CD14-positive monocyte (primary cell): Measurements from ENCODE around the gene ADH5. TPM values are rescaled to one million over a fixed set of nuclear protein-coding genes. Genes with fewer than 3 reads are reported as not detected.
A peak's percentile ranks its signal among the peaks of the same experiment; 100 is the strongest.

ENCODE experiments used
- DNase-seq, 3 donors: peaks; one replicate each; pipeline ENCODE4 v3.0.0-alpha.2; 2011 to 2022
- H2AFZ ChIP-seq: 2 replicates; pipeline ENCODE4 v1.6.0; 2012; ENCODE audit warnings: mild to moderate bottlenecking, low read depth, low read length, inconsistent platforms; ENCODE audit not compliant: insufficient read depth, poor library complexity, severe bottlenecking
- H3K27ac ChIP-seq, 2 donors: 1 replicate in 1 of 2; 2 replicates in 1 of 2; pipeline ENCODE4 v1.5.1; 2012 to 2013; ENCODE audit warnings: low read length in 2 of 2, control low read depth in 1 of 2, inconsistent platforms in 1 of 2, low read depth in 1 of 2, mild to moderate bottlenecking in 1 of 2
- H3K27me3 ChIP-seq, 2 donors: one replicate each; pipeline versions ENCODE4 v1.6.0 to v1.6.1; 2011 to 2013; ENCODE audit warnings: low read length in 2 of 2; ENCODE audit not compliant: control insufficient read depth in 2 of 2, insufficient read depth in 2 of 2
- H3K36me3 ChIP-seq, 2 donors: replicated peaks in 1 of 2; 1 replicate in 1 of 2; 2 replicates in 1 of 2; pipeline versions ENCODE4 v1.5.1 to v1.6.1; 2012 to 2013; ENCODE audit warnings: low read length in 2 of 2, control low read depth in 1 of 2, inconsistent platforms in 1 of 2, mild to moderate bottlenecking in 1 of 2; ENCODE audit not compliant: insufficient read depth in 2 of 2, control insufficient read depth in 1 of 2
- H3K4me1 ChIP-seq, 2 donors: 1 replicate in 1 of 2; 2 replicates in 1 of 2; pipeline versions ENCODE4 v1.5.1 to v1.6.1; 2012 to 2013; ENCODE audit warnings: low read length in 2 of 2, control low read depth in 1 of 2, inconsistent platforms in 1 of 2, mild to moderate bottlenecking in 1 of 2, moderate library complexity in 1 of 2; ENCODE audit not compliant: insufficient read depth in 2 of 2, control insufficient read depth in 1 of 2
- H3K4me2 ChIP-seq: replicated peaks from 2 replicates; pipeline ENCODE3; 2012; ENCODE audit warnings: low read length, moderate library complexity, mild to moderate bottlenecking; ENCODE audit not compliant: poor library complexity, severe bottlenecking; ENCODE audit errors: extremely low read depth
- H3K4me3 ChIP-seq, 3 experiments: fragments of 200-600 bp in 1 of 3; sonication (generic) in 1 of 3; replicated peaks in 1 of 3; 1 replicate in 2 of 3; 2 replicates in 1 of 3; pipeline ENCODE4 v1.5.1; 2011 to 2013; ENCODE audit warnings: low read length in 3 of 3, mild to moderate bottlenecking in 3 of 3, control low read depth in 2 of 3, low read depth in 2 of 3, inconsistent platforms in 1 of 3, moderate library complexity in 1 of 3
- H3K79me2 ChIP-seq: 2 replicates; pipeline ENCODE4 v1.6.0; 2012; ENCODE audit warnings: mild to moderate bottlenecking, control low read depth, inconsistent platforms, low read length, moderate library complexity; ENCODE audit not compliant: insufficient read depth
- H3K9ac ChIP-seq: 2 replicates; pipeline ENCODE4 v1.6.0; 2017; ENCODE audit warnings: low read length, mild to moderate bottlenecking; ENCODE audit not compliant: insufficient read depth, poor library complexity, severe bottlenecking
- H3K9me3 ChIP-seq, 2 donors: replicated peaks in 1 of 2; 1 replicate in 1 of 2; 2 replicates in 1 of 2; pipeline versions ENCODE4 v1.5.1 to v1.6.1; 2012 to 2013; ENCODE audit warnings: low read length in 2 of 2, control low read depth in 1 of 2; ENCODE audit not compliant: control insufficient read depth in 1 of 2, insufficient read depth in 1 of 2
- H4K20me1 ChIP-seq: 2 replicates; pipeline ENCODE4 v1.6.0; 2012; ENCODE audit warnings: mild to moderate bottlenecking, low read length, control low read depth, moderate library complexity; ENCODE audit not compliant: insufficient read depth
- H3K27ac Mint-ChIP-seq, 7 donors: one replicate each; pipeline ENCODE4 v1.8.0; 2020; ENCODE audit warnings: mild to moderate bottlenecking in 7 of 7, mixed read lengths in 7 of 7, moderate library complexity in 6 of 7, inconsistent platforms in 2 of 7
- H3K27me3 Mint-ChIP-seq, 3 donors: one replicate each; pipeline ENCODE4 v1.8.0; 2021 to 2022; ENCODE audit warnings: low read depth in 3 of 3, mild to moderate bottlenecking in 3 of 3, mixed read lengths in 3 of 3, moderate library complexity in 3 of 3, inconsistent platforms in 1 of 3
- H3K36me3 Mint-ChIP-seq, 2 donors: one replicate each; pipeline ENCODE4 v1.8.0; 2020; ENCODE audit warnings: mixed read lengths in 2 of 2, inconsistent platforms in 1 of 2, mild to moderate bottlenecking in 1 of 2
- H3K4me1 Mint-ChIP-seq: one replicate; pipeline ENCODE4 v1.8.0; 2020; ENCODE audit warnings: mild to moderate bottlenecking, mixed read lengths
- H3K4me3 Mint-ChIP-seq, 2 donors: one replicate each; pipeline ENCODE4 v1.8.0; 2020; ENCODE audit warnings: mild to moderate bottlenecking in 2 of 2, mixed read lengths in 2 of 2, moderate library complexity in 1 of 2
- H3K9me3 Mint-ChIP-seq, 7 donors: one replicate each; pipeline ENCODE4 v1.8.0; 2020 to 2022; ENCODE audit warnings: mixed read lengths in 7 of 7, mild to moderate bottlenecking in 6 of 7, moderate library complexity in 6 of 7, inconsistent platforms in 2 of 7
- WGBS: methylation state at CpG from one replicate; pipeline ENCODE4 v1.1.5; 2013; ENCODE audit warnings: missing lambda C conversion rate; ENCODE audit not compliant: insufficient coverage; 5-methylcytosine and 5-hydroxymethylcytosine counted together
- intact Hi-C, 2 donors: fragments of 100-400 bp; cut with micrococcal nuclease; formaldehyde crosslinking; loops; one replicate each; pipeline versions ENCODE4 v1.15.0 to v1.15.1; 2023
- polyA plus RNA-seq, 3 donors: library from polyadenylated mRNA; depleted of rRNA in 1 of 3; unstranded in 2 of 3; stranded (reverse) in 1 of 3; fragments of 300-500 nt in 2 of 3; fragments of >200 nt in 1 of 3; fragmentation: Illumina TruSeq in 2 of 3; gene quantifications; 1 replicate in 2 of 3; 2 replicates in 1 of 3; pipeline ENCODE4 v1.2.3, GENCODE V29; 2012 to 2021
- TF ChIP-seq, protein P1 (sequence below): fragments of 200-600 bp; IDR thresholded peaks from one replicate; pipeline ENCODE4 v1.8.0; 2022; ENCODE audit warnings: antibody characterized with exemption, mild to moderate bottlenecking

ADH5 gene
- polyA plus RNA-seq, 3 donors: 31.7 to 93.5 (median 79.3) TPM

GRCh38 chr4:99079625-99080295 lies 8.8 kb downstream of the ADH5 start:
- no CpG with 5 or more reads among the region's 5 CpGs for WGBS
- Histone ChIP-seq H3K9me3 (no peaks in the 10 kb centered on the region), H4K20me1 (no peaks in the 10 kb centered on the region), H3K4me1 (no peaks in the 10 kb centered on the region), H3K4me2 (no peak overlapping the region), H3K79me2 (peaks cover 3% of the 10 kb centered on the region), H3K27ac (no peak overlapping the region), H3K9ac (no peak overlapping the region), H3K4me3 (no peak overlapping the region), H3K27me3 (no peaks in the 10 kb centered on the region), H3K36me3 (peaks cover 85 to 98% of the 10 kb centered on the region in 2 donors), H2AFZ (no peak overlapping the region)
- H3K4me3 Mint-ChIP-seq: no peak overlapping the region
- no peak for DNase-seq
- no peaks in the 10 kb centered on the region for H3K27me3 Mint-ChIP-seq
- H3K9me3 Mint-ChIP-seq: no peaks in the 10 kb centered on the region
- TF ChIP-seq, protein P1, sequence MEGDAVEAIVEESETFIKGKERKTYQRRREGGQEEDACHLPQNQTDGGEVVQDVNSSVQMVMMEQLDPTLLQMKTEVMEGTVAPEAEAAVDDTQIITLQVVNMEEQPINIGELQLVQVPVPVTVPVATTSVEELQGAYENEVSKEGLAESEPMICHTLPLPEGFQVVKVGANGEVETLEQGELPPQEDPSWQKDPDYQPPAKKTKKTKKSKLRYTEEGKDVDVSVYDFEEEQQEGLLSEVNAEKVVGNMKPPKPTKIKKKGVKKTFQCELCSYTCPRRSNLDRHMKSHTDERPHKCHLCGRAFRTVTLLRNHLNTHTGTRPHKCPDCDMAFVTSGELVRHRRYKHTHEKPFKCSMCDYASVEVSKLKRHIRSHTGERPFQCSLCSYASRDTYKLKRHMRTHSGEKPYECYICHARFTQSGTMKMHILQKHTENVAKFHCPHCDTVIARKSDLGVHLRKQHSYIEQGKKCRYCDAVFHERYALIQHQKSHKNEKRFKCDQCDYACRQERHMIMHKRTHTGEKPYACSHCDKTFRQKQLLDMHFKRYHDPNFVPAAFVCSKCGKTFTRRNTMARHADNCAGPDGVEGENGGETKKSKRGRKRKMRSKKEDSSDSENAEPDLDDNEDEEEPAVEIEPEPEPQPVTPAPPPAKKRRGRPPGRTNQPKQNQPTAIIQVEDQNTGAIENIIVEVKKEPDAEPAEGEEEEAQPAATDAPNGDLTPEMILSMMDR: no peak
- H3K4me1 Mint-ChIP-seq: no peaks in the 10 kb centered on the region
- peak overlapping the region in 1 of 7 donors; percentile 66 for H3K27ac Mint-ChIP-seq
- intact Hi-C loops: no loop called here
- H3K36me3 Mint-ChIP-seq: peaks cover 68 to 95% of the 10 kb centered on the region in 2 donors

- TF ChIP-seq, protein P1: no peak
- no peaks in the 10 kb centered on the region for H3K4me1 ChIP-seq
- intact Hi-C loops: no loop called here
- no peaks in the 10 kb centered on the region for H3K27me3 ChIP-seq
- H3K27ac ChIP-seq: no peak overlapping the region
- no peak overlapping the region for H3K4me2 ChIP-seq
- no peaks in the 10 kb centered on the region for H3K9me3 Mint-ChIP-seq
- peak overlapping the region in 1 of 7 donors; percentile 59 for H3K27ac Mint-ChIP-seq
- no peak overlapping the region for H3K4me3 ChIP-seq
- no peak overlapping the region for H3K9ac ChIP-seq
- H3K79me2 ChIP-seq: peaks cover 3% of the 10 kb centered on the region
- no peaks in the 10 kb centered on the region for H4K20me1 ChIP-seq
- H3K9me3 ChIP-seq: no peaks in the 10 kb centered on the region
- peaks cover 84 to 98% of the 10 kb centered on the region in 2 donors for H3K36me3 ChIP-seq
- H2AFZ ChIP-seq: no peak overlapping the region
- no peak overlapping the region for H3K4me3 Mint-ChIP-seq
- DNase-seq: no peak
- H3K36me3 Mint-ChIP-seq: peaks cover 68 to 98% of the 10 kb centered on the region in 2 donors
- H3K27me3 Mint-ChIP-seq: peaks cover 0 to 1% (median 0%) of the 10 kb centered on the region in 3 donors
- H3K4me1 Mint-ChIP-seq: no peaks in the 10 kb centered on the region
- WGBS: no CpG with 5 or more reads among the region's 5 CpGs
Observed at GRCh38 chr4:99078931-99079624, 9.5 kb downstream of the ADH5 start.
